GM19099 (cell line): Measurements from ENCODE around the gene TRERF1.

Source experiments
- POLR2A ChIP-seq: IDR thresholded peaks from 3 replicates; pipeline ENCODE4 v1.6.1; 2011; ENCODE audit warnings: low read depth; ENCODE audit not compliant: insufficient read length; ENCODE audit errors: extremely low read depth

TRERF1 gene

DNA sequence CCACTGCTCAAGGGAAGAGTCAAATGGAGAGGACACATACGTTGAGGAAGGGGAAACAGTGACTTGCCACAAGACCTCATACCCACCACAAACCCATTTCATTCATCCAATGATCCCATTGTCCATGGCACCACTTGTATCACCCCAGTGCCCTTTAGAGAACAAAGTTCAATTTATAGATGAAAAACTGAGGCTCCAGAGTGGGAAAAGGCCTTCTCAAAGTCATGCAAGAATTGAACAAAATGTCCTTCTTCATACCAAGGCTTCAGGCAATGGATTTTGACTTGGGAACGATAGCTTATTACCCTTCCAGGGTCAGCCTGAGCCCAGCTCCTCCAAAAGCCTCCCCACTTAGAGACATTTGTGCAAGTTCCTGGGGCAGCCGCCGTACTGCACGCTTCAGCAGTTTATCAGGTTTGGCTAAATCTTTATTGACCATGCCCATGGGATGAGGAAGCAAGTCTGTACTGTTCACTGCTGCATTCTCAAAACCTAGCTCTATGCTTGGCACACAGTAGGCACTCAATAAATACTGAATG, 186.8 kb downstream of the TRERF1 start:
- TF ChIP-seq POLR2A = no peak

GRCh38 chr6:42264162-42264851, 187.4 kb downstream of the TRERF1 start:
- TF ChIP-seq POLR2A = no peak

GRCh38 chr6:42263165-42263728, 188.5 kb downstream of the TRERF1 start:
- no peak for TF ChIP-seq POLR2A

DNA sequence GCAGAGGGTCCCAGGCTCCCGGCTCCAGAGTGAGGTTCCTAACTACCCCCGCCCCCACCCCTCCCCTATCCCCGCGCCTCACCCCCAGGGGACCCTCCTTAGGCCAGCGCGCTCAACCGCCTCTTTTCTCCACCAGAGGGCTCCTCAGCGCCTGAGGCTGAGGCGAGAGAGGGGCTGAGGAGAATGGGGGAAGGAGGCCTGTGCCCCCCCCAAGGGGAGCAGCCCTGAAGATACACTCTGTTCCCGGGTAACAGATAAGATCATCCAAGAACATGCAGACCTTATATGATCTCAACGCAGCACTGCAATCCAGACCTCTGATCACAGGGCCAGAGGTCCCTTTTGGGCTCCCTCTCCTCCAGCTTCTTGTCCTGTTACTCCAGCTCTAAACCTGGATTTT, 190.8 kb downstream of the TRERF1 start:
- no peak for TF ChIP-seq POLR2A

- no peak for TF ChIP-seq POLR2A
Measured at GRCh38 chr6:42260396-42260888, 191.3 kb downstream of the TRERF1 start.

GRCh38 chr6:42259841-42260395, 191.8 kb downstream of the TRERF1 start:
- no peak for TF ChIP-seq POLR2A

GRCh38 chr6:42259286-42259685, 192.4 kb downstream of the TRERF1 start:
- TF ChIP-seq POLR2A = no peak

- TF ChIP-seq POLR2A = no peak
Measured at GRCh38 chr6:42257614-42258013, 194.1 kb downstream of the TRERF1 start.

DNA sequence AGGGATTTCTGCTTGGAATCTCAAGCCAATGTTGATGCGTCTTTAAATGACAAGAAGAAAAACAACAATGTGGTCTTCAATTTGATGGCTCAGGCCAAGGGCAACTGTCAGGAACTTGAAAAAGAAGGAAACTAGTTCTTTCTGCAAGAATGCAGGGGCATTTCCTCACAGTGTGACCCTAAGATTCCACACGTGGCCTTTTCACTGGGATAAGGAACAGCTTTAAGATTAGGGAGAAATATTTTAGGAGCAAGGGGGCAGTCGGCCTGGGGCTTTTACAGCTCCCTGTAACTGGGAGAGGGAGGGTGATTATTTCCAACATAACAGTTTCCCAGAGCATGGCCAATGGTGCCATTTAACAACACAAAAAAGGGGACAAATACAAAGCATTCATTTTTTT, 194.7 kb downstream of the TRERF1 start:
- no peak for TF ChIP-seq POLR2A

GRCh38 chr6:42255050-42255449, 196.7 kb downstream of the TRERF1 start:
- TF ChIP-seq POLR2A = no peak

DNA sequence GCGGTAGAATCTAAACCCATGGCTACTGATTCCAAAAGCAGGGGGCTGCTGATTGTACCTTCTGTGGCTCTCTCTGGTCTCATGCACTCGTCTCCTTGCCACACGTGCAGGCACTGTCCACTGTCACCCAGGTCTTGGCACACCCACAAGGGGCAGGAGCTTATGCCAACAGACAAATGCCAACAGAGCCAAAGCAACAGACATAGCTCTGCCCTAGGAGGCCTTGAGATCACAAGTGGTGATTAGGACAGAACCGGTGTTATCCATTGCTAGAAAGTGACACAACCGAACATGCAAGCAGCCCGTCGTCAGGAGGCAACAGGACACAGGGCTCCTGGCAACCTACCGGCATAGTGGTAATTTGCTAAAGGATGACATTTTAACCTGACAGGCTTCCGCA, 197.2 kb downstream of the TRERF1 start:
- no peak for TF ChIP-seq POLR2A

DNA sequence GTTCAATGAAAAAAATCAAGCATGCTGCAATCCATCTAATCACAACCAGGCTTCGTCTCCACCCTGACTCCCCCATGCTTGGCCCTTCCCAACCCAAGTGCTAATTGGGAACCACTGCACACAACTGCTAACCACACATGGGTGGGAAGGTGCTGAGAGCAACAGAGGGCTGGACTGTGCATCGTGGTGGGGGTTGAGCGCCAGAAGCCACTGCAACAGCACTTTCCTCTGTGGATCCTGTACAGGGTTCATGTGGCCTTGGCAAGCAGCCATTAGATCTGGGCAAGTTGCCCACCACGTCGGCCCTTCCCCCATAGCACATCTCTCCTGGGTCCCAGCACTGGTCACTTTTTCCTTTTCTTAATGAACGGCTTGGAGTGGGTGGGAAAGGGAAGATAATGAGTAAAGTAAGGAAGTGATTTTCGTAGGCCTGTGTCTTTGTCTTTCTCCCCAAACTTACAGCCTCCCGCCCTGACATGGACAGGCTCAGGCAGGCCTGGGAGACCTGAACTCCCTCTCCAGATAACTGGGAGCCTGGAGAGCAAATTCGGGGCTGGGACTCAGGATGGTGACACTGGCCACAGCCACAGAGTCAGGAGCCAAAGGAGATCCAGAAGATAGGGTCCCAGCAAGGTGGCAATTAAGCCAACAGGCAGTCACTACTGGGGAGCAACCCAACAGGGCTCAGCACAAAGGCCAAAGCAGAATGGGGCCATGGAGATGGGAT, 199.7 kb downstream of the TRERF1 start:
- TF ChIP-seq POLR2A = no peak

DNA sequence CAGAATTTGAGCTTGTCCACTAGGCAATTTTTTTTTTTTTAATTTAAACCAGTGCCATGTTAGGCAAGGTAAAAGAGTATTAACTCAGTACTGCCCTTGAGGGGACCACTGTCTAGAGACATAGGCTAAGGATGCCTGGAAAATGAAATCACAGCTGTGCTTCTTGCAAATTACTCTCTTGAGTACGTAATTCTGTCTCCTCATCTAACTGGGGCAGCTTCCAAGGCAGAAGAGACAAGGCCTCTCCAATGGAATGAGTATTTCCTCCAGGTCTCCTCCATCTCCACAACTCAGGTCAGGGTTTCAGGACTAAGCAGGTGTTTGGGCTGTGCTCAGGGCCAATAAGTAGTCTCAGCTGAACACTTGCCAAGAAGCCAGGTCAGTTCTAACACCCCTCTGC, 200.2 kb downstream of the TRERF1 start:
- TF ChIP-seq POLR2A = no peak

DNA sequence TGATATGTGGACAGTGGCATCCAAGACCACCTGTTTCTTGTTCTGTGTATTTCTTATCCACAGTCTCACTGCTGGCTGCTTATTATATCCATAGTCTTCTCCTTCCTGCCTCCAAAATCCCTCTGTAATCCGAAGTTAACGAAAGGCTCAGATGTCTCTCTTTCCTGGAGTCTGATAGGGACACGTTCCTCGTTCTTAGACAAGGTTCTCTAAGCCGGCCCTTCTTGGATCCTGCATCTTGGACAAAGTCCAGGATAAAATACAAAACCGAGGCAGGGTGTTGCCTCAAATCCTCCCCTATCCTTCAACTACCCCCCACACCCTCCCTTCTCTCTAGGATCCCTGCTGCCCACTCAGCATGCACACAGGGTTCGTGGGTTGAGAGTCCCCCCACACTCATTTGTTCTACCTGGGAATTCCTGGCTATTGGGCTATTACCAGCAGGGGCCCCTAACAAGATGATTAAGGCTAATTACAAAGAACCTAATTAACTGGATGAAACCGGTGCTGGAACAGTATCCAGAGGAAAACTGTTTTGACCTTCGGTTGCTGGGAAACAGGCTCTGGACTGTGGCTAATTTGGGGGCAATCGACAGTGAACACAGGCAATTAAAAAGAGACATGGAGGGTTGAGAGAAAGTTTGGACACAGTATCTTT, 201.3 kb downstream of the TRERF1 start:
- TF ChIP-seq POLR2A = no peak

GRCh38 chr6:42249279-42249678, 202.4 kb downstream of the TRERF1 start:
- TF ChIP-seq POLR2A = no peak
